ENCODE measurements around the gene ADGRG3.

The ADGRG3 gene

DNA sequence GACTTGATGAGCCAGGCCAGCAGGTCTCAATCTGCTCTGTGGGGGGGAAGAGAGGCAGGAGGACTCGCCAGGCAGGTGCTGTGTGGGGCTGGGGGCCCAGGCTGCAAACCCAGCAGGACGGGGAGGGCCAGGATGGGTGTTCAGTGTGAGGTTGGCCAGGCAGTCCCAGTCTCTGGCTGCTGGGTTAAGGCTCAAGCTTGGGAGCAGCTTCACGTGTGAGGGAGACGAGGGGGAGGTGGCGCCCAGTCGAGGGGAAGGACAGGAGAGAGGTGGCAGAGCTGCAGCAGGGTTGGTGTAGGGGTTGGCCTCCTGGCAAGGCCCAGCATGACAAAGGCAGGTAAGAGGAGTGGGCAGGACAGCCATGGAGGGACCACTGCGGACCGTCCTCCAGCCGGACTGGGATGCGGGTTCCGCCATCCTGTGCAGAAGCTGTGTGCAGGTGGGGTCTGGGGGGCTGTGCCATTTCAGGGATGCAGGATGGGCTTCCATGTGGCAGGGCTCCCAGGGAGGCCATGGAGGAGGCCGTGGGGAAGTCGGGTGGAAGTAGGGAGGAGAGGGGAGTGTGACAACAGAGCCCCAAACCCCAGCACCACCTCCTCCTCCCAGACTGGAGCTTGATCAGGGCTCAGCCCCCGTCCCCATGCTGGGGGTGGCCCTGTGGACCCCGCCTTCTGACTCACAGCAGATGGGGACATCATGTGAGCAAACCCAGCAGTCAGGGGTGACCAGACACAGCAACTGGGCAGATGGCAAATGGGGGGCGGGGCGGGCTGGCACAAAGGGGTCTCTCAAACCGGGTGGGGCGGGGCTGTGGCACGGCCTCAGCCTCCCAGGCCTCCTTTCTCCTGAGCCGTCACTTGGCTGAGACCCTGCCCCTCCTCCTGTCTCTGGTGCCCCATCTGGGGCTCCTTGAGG lies 36.9 kb upstream of the ADGRG3 start:
- no peak for DNase-seq

DNA sequence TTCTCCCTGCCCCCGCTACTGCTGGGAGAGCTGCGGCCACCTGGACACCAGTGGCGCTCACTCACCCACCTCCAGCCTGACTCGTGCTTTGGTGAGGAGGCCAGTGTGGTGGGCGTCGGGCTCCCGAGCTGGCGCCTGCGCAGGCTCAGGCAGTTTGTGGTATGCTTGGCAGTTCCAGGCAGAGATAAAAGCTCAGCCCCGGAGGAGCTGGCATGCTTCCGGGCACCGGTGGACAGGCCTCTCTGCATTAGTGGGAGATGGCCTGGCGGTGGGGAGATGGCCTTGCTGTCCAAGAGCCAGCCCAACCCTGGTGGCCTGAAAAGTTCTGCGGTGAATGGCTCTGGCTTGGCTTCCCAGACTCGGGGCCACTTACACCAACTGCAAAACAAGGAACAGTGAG lies 35.5 kb upstream of the ADGRG3 start:
- DNase-seq, result no peak

DNA sequence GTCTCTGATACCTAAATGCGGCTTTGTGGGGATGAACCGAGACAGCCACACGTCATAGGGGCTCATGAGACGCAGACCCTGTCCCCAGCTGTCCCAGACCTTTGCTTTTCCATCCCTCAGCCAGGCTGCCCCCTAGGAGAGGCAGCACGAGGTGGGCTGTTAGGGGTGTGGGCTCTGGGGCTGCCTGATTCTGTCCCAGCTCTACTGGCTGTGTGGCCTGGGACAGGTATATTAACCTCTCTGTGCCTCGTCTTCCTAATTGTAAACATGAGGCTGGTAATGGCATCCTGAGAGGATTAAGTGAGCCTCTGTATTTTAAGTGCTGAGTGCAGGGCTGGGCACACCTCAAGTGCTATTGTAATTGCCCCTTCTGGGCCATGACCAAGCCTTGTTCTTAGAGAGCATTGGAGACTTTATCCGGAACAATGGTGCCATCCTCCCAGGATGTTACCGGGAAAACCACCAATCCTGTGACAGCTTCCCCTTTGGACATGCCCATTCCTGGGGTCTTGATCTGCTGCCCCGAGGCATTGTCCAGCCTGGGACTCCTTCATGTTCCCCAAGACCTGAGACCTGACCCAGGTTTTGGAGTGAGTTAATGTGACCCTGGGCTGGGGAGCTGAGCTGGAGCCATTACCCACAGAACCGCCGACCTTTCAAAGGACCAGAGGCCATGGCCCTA lies 34.6 kb upstream of the ADGRG3 start:
- DNase-seq, result no peak

DNA sequence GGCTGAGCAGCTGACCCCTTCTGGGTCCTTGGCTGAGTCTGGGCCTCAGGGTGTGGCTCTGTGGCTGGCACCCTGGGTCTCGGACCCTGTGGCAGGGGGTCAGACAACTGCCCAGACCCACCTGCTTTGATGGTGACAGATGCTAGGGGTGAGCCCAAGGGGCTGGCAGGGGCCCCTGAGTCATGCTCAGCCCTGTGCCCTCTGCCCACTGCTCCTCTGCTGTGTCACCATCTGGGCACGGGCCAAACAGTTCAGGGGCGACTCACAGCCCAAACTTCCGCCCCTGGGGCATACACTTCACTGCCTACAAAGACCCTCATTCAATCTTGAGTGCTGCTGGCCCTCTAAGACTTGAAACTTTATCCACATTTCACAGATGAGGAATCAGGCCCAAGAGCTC lies 33.9 kb upstream of the ADGRG3 start:
- DNase-seq, result no peak

DNA sequence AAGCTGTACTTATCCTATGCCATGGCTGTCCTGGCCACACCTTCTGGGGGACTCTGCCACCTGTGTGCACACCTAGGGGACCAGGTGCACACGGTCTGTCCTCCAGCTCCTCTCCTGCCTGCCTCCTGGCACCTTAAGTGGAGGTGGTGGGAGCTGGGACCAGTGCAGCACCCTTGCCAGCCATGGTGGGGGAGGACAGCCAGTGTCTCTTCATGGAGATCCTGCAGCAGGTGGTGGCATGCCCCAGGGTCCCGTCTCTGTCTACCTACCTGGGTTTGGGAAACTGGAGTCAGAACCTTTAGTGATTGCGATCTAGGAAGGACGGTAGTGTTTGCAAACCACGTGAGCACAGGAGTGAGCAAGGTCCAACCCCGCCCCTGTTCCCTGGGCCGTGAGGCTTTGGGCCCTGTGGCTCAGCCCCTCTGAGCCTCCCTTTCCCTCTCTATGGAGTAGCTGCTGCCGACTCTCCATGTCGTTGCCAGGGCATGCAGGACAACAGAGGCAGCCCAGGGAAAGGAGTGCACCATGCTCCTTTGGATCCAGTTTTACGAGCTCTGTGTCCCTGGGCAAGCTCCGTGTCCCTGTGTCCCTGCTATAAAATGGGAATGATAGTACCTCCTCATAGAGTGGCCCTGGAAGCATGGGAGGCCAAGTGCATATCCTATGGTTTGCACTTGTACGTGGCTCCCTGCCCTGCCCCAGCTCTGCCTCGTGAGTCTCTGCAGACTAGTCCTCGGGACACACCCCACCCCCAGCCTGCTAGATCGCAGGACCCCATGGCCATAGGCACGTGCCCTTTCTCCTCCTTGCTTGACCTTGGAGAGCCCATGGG lies 32.6 kb upstream of the ADGRG3 start:
- no peak for DNase-seq

DNA sequence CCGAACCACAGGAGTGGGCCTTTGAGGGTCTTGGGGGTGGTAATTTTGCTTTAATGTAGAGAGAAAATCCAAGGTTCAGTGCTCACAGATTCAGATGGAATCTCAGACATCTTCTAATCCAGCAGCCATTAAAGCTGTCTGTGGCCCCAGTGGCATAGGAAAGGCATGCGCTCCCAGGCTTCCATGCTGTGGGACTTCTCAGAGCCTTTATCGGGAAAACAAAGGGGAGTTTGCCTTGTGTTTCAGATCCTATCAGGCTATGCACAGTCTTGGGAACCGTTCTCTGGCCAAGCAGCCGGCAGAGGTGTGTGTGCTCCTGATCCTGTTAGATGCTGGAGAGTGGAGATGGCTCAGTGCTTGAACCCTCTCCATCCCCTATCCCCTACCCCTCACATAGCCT lies 31.9 kb upstream of the ADGRG3 start:
- DNase-seq, result no peak

DNA sequence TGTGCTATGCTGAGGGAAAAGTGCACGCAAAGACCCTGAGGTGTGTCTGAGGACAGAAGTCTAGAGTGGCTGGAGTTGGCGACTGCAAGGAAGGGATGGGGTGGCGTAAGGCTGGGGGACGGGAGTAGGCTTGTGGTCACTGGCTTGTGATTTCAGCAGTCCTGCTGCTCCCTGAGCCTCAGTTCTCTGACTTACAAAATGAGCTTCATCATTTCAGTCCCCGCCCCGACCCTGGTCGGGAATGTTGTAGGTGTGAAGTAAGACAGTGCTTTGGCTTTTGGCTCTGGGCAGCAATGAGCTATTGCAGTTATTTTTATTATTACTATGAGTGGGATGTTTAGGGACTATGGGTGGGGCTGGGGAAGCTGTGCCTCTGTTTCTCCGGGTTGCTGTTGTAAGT lies 31.1 kb upstream of the ADGRG3 start:
- no peak for DNase-seq

DNA sequence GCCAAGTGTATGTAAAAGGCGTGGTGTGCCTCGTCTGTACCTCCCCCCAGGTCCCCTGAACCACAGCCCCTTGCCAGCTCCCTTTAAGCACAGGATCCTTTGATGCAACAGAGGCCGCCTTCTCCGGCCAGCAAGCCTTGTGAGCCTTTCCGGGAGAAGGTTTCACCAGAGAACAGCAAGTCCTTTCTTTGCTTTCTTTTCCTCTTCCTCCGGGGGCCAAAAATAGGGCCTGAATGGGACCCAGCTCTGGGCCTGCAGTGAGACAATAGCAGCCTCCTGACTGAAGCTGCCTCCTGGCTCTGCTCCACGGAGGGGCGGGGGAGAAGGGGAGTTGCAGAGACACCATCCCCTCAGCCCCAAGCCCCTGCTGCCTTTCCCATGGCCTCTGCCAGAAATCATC lies 30.7 kb upstream of the ADGRG3 start:
- no peak for DNase-seq

DNA sequence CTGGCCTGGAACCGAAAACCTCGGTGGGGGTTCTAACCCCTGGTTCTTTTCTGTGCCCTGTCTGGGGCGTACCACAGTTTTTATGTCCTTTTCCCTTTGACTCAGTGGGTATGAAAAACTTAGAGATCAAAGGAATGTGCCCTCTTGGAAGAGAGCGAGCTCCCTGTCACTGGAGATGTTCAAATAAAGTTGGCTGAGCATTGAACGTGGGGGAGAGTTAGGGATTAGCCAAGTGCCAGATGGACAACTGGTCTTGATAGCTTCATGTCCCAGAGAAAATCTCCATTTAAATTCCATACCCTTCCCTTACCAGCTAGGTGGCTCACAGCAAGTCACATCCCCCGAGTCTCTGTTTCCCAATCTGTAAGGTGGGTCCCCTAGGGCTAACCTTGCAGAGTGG lies 30.1 kb upstream of the ADGRG3 start:
- no peak for DNase-seq

DNA sequence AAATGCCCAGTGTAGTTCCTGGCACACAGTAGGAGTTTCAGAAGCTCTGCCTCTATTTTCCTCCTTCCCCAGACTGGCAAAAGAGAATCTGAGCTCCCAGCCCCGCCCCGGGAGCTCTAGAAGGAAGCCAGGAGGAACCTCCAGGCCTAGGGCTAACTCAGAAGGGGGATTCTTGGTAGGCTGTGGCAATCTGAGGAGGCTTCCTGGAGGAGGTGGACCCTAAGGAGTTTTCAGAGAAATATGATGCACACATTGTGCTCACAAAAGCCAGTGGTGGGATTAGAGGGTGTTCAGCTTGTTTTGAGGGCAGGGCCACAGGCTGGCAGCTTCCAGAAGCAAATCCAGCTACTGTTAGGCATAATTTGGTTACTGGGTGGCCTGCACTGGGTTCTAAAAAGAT lies 29.7 kb upstream of the ADGRG3 start:
- no peak for DNase-seq

DNA sequence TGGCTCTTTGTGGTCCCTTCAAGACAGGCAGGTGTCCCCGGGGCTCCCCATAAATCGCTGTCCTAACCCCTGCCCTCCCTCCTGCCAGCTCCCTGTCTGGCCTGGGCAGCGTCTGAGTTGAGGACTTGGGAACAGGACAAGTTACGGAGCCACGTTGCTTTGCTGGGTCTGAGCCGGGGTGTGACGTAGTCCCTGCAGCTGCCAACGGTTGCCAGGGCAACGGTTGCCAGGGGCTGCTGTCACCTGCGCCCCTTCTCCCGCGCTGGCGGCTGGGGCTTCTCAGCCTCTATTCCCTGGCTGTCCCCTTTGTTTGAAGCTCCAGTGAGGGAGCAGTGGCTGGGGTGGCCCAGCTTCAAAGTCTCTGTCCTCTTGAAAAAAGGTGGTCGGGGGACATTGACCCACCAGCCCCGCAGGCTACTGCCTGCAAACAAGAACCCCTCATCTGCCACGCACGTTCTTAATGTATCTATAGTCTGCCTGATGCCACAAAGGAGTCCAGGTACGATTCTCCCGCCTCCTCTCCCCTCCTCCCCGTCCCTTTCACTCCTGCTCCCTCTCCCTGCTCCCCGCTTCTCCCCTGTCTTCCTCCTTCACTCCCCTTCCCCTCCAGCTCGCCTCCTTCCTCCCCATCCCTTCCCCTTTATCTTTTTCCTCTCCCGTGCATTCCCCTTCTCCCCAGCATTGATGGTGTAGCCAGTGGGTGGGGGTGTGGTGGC lies 28.8 kb upstream of the ADGRG3 start:
- no peak for DNase-seq

DNA sequence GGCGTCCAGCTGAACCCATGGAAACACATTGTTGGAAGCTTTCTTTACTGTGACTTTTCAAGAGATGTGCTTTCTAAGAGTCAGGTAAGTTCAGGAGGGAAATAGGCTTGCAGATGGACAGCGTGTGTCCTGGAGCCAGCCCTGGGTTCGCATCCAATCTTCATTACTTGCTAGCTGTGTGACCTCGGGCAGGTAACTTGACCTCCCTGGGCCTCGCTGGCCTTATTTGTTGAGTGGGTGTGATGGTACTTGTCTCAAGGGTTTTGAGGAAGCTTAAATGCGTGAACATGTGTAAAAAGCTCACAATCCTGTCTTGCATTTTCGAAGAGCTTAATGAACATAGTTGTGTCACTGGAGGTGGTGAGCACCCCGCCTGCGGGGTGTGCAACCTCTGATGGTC lies 27.9 kb upstream of the ADGRG3 start:
- no peak for DNase-seq

DNA sequence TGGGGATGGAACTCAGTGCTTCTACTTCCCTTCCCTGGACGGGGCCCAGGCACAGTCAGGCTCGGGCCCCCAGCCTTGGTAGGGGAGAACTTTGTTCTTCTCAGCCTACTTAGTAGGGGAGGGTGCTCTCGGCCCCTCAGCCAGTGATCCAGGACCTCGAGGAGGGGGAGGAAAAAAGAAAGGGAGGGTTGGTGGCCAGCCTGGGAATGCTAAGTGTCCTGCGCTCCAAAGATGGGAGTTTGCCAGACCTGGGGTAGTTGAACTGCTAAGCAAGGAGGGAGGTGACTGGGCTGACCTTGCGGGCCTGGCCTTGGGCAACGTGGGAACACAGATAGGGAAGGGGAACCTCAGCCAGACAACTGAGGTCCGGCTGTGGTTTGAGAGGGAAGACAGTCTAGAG lies 27.5 kb upstream of the ADGRG3 start:
- no peak for DNase-seq

DNA sequence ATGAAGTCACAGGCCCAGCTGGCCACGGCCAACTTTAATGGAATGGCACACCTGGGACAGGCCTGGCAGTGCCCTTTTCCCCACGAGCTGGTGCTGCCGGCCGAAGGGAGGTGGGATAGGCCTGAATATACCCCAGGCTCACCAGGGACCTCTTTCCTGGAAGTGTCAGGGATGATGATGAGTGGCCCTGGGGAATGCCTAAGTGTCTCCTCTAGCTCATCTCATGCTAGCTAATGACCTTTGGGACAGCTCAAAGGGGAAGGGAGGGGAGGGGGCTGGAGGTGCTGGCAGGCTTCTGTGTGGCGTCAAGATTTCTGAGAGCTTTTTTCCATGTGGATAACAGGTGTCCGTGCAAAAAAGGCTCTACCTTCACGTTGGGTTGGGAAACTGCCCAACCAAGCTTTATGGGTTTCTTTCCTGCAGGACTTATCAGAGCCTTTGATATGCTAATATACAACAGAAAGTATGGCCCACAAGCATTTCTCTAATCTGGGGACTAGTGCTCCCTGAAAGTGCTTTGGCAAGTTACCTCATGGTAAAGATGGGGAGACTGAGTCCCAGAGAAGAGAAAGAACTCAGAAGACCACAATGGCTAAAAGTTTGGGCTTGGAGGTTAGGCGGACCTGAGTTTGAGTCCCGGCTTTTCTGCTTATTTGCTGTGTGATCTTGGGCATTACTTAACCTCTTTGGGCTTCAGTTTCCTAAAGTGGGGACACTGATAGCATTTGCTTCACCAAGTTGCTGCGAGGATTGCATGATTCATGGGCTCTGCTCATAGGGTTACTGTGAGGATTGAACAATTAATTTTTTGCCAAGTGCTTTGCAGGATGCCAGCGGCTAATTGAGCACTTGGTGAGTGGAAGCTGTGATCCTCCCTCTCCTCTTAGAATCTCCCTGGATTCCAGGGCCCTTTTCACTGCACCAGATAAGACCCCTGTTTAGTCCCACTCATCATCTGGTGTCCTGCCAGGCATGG lies 25.7 kb upstream of the ADGRG3 start:
- no peak for DNase-seq

DNA sequence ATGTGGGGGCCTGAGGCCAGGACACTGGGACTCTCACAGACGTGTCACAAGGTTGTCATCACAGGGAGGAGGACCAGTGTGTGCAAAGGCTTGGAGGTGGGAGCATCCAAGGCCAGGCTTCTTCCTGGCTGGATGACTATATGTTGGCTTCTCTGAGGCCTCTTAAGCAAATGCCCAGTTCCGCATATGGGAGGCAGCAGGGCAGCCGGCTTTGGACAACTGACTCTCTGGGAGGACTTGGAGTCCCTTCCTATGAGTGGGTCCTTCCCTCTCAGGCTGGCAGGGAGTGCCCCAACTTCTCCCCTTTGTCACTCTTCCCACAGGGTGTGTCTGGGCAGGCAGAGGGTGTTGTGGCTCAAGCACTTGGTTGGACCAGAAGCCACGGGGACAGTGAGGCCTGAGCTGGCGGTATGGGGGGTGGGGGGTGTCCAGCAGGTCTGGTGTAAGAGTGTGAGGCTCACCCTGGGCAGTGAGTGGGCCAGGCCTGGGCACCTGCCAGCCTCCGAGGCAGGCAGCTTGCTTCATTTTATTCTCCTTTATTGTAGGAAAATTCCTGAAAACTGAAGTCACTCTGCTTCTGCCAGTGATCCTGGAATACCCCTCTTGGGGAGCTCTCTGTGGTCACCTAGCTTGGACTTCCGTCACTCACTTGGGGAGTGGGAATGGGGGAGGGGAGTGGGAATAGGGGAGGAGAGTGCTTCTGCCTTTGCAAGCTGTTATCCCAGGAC lies 24.8 kb upstream of the ADGRG3 start:
- DNase-seq, result no peak

DNA sequence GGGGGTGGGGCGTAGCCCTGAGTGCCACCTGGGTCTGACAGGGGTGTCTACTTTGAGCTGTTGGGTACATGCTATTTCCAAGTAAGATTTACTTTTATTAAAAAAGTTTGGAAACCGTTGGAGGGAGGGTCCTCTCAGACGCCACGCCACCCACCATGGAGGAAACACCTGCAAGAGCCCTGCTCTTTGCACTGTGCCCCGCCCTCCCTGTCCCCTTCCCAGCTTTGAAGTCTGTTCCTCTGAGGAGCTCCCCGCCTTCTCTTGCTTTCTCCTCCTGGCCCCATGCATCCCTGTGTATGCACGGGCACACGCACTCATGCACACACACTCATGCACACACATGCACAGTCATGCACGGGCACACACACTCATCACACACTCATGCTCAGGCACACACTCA lies 24.2 kb upstream of the ADGRG3 start:
- no peak for DNase-seq

DNA sequence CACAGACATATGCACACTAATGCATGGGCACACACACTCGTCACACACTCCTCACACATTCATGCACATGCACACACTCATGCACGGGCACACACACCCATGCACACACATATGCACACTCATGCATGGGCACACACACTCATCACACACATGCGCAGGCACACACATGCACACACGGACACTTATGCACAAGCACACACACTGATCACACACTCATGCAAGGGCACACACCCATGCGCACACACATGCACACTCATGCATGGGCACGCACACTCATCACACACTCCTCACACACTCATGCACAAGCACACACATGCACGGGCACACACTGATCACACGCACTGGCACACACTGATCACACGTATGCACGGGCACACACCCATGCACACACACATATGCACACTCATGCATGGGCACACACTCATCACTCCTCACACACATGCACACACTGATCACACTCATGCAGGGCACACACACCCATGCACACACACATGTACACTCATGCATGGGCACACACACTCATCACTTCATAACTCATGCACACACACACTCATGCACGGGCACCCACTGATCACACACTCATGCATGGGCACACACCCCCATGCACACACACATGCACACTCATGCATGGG lies 23.6 kb upstream of the ADGRG3 start:
- no peak for DNase-seq

DNA sequence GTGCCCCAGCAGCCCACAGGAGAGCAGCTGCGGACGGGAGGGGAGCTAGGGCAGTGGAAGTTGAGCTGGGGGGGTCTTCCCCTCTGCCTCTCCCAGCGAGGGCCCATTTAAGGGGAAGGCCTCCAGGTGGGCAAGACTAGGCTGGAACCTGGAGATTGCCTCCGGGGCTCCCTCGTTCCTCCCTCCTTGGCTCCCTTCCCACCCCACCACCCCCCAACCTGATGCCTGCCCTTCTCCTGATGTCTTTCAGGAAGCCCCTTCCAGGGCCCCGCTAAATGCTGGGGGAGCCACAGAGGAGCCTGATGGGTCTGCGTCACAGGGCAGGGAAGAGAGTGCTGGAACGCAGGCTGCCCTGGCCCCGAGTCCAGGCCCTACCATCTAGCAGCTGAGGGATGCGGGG lies 22.9 kb upstream of the ADGRG3 start:
- no peak for DNase-seq

DNA sequence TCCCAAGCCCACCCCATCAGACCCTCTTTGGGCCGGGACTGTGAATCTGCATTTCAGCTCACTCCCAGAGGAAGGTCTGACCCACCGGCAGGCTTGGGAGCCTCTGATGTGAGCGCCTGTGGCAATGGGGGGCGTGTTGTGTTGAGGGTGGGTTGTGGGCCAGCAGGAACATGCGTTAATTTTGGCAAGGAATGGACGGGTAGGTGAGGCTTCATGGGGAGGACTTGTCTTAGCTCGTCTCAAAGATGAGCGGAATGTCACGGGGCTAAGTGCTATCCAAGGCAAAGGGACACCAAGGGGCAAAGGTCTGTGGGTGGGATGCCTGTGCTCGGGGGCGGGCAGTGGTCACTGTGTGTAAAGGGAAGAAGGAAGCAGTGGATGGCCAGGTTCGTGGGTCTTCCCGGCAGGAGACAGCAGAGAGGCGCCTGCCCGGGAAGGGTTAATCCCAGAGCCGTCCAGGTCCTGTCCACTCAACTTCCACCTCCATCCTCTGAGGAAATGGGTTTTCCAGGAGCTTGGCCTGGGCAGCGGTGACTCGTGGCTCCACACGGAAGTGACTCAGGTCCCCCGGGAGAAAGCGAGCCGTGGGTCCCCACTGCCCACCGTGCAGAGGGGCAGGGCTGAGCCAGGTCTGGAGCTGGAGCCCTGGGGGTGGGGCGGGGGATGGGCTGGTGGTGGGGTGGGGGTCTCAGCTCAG lies 22.3 kb upstream of the ADGRG3 start:
- no peak for DNase-seq

All from NCI-H1048 (cell line).